NB4 (cell line): Measurements from ENCODE around the gene ADAMTS2.

Experiments
- POLR2A ChIP-seq: IDR thresholded peaks from 2 replicates; pipeline ENCODE4 v1.6.1; 2011; ENCODE audit warnings: mild to moderate bottlenecking; ENCODE audit not compliant: insufficient read length; ENCODE audit errors: extremely low read depth
- TF ChIP-seq, protein P1 (sequence below): IDR thresholded peaks from one replicate; pipeline ENCODE4 v1.5.1; 2012; ENCODE audit warnings: low read depth, low read length

DNA sequence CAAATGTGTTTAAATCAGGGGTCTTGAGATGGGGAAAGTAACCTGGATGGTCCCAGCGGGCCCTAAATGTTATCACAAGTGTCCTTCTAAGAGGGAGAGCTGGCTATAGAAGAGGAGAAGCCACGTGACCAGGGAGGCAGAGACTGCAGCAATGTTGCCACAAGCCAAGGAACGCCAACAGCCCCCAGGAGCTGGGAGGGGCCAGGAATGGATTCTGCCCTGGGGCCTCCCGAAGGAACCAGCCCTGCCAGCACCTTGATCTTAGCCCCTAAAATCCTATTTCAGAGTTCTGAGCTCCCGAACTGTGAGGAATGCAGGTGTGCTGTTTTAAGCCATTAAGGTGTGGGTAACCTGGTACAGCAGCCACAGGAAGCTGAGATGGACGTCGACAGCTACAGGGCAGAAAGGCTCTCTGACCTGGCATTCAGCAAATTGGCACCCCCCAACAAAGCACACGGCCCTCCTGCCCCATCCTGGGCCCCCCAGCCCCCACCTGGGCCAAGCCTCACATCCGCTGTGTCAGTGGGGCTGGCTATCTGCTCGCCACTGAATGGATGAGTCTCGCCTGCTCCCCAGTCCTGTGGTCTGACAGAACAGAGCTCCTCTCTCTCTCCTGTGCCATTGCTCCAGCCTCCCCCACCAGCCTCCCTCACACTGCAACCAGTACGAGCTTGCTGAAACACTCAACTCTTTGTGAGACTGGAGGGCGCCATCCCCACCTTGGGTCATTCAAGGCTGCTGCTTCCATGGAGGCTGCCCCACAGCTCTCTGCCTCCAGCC is 78.8 kb downstream of the ADAMTS2 start:
- TF ChIP-seq, protein P1, sequence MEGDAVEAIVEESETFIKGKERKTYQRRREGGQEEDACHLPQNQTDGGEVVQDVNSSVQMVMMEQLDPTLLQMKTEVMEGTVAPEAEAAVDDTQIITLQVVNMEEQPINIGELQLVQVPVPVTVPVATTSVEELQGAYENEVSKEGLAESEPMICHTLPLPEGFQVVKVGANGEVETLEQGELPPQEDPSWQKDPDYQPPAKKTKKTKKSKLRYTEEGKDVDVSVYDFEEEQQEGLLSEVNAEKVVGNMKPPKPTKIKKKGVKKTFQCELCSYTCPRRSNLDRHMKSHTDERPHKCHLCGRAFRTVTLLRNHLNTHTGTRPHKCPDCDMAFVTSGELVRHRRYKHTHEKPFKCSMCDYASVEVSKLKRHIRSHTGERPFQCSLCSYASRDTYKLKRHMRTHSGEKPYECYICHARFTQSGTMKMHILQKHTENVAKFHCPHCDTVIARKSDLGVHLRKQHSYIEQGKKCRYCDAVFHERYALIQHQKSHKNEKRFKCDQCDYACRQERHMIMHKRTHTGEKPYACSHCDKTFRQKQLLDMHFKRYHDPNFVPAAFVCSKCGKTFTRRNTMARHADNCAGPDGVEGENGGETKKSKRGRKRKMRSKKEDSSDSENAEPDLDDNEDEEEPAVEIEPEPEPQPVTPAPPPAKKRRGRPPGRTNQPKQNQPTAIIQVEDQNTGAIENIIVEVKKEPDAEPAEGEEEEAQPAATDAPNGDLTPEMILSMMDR = no peak
- no peak for TF ChIP-seq POLR2A
